ENCODE measurements around the gene IQCH.
"Not testable (repeated sequence)": the region's sequence is repeated elsewhere in the genome, so short reads cannot be mapped to it uniquely, and the experiment has no call there.

The IQCH gene

DNA sequence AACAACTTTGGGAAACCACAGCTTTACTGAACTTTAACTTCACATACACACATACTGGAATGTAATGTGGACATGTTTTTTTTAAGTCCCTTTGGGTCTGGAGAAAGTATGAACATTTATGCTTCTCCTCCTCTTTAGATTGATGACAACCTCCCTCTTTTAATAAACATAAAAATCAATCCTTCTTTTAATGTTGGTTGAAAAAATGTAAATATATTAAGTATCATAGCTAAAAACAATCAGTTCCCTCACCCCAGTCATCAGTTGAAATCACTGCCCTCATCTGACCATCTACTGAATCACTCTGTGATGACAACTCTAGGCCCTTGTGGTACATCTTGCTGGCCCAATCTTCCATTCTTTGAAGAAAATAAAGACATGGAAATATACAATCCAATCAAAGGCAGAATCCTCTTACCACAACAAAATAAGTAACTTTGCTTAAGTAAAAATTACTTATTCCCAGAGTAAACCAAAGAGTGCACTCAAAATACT is 6.5 kb upstream of the IQCH start:
- no peak for DNase-seq

DNA sequence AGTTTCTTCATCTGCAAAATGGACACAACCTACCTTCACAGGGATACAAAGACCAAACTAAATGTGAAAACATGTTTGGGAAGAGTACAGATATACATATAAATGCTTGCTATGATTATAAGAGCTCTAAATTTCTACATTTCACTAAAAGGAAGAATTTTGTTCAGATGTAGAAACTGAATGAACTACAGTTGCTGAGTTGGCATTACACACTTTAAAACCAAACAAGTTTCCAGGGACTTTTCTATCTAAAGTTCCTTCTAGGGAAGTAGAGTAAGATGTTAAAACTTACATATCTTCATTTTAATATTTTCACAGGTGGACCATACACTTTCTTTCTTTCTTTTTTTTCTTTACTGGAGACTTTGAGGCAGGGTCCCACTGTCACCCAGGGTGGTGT is 4.8 kb upstream of the IQCH start:
- no peak for DNase-seq

DNA sequence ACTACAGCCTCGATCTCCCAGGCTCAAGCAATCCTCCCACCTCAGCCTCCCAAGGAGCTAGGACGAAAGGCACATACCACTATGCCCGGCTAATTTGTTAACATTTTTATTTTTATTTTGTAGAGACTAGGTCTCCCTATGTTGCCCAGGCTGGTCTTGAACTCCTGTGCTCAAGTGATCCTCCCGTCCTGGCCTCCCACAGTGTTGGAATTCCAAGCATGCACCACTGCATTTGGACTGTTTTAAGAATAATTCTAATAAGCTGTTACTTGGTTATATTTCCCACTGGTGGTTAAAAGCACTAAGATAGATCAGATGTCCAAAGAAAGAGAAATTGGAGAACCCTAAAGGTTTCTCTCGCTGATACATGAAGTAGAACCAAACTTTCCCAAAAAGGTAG is 3.3 kb upstream of the IQCH start:
- DNase-seq: no peak

DNA sequence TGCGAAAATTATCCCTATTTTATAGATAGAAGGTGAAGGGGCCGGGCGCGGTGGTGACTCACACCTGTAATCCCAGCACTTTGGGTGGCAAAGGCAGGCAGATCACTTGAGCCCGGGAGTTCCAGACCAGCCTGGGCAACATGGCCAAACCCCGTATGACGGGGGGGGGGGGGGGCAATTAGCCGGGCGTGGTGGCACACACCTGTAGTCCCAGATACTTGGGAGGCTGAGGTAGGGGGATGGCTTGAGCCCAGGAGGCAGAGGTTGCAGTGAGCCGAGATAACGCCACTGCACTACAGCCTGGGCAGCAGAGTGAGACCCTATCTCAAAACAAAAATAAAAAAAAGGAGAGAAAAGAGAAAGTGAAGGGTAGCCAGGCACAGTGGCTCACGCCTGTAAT is 1.5 kb upstream of the IQCH start:
- DNase-seq: no peak

DNA sequence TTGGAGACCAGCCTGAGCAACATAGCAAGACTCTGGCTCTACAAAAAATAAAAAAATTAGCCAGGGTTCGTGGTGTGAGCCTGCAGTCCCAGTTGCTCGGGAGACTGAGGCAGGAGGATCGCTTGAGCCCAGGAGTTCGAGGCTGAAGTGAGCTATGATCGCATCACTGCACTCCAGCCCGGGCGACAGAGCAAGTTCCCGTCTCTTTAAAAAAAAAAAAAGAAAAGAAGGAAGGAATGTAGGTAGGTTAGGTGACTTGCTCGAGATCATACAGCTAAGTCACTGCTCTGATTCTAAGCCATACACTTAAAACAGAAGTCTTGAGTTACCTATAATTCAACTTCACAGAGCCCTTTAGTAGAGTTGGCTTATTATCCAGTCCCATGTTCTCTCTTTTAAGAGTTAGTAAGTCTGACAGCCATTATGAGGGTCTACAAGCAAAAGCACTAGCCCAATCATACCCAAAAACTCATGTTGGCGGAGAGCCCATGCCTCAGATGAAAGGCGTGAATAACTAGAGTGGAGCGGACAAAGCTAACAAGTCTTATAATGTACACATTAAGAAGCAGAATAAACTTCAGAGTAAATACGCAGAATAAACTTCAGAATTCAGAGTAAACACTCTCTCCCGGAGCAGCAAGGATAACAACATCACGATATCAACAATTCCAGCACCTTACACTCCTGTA is 893 bp upstream of the IQCH start:
- no peak for DNase-seq

DNA sequence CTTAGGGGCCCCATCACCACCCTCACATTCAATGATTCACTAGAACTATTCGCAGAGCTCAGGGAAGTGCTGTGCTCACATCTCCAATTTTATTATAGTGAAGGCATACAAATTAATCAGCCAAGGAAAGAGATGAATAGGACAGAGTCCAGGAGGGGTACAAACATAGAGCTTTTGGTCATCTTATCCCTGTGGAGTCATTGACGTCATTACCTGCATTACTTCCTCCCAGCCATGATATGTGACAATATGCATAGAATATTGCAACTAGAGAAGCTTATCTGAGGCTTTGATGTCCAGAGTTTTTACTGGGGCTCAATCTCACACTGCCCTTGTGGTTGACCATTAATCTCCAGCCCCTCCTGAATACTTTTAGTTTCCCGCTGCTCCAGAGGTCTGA is 1.5 kb downstream of the IQCH start:
- no peak for DNase-seq

DNA sequence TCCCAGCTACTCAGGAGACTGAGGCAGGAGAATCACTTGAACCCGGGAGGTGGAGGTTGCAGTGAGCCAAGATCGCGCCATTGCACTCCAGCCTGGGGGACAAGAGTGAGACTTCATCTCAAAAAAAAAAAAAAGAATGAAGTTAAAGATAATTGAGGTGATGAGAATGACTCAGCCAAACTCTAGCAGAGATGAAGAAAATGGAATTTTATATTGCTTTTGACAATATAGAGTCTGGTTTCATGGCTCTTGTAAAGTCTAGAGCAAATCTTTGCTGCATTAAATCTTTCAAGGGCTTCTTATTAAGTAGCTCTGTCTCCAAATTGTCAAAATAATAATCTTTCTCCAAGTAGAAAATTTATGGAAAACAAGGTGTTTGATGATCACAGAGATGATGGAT is 3.8 kb downstream of the IQCH start:
- DNase-seq: not testable (repeated sequence)

DNA sequence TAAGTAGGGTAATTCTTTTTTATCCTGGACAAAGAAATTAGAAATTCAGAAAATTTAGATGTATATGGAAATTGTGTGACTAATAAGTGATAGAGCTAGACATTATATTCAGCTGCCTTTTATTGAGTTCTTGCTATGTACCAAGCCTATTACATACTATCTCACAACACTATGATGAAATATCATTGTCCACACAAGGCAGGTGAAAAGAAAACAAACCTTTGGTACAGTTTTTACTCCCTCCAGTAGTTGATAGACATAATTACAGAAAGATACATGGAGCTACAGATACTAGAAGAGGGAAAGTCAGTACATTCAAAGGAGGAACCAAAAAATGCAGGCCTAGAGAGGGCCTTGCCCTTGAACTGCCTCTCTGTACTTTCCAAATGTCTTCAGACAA is 4.8 kb downstream of the IQCH start:
- no peak for DNase-seq

DNA sequence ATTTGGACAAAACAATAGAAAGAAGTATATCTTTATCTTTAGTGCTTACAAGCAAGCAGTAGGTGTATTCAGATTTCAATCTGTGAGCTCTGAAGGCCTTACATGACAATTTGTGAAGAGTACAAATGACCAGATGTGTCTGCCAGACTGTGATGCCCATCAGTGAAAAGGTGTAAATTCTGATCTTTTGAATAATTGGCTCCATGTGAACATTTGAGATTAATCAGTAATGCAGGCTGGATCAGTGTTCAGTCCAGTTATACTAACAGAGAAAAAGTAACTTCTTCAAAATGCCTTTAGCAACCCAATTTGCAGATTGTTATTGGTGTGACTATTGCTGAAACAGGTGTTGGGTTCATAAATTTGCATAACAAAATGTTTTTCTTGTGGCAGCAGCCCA is 5.2 kb downstream of the IQCH start:
- DNase-seq: no peak

DNA sequence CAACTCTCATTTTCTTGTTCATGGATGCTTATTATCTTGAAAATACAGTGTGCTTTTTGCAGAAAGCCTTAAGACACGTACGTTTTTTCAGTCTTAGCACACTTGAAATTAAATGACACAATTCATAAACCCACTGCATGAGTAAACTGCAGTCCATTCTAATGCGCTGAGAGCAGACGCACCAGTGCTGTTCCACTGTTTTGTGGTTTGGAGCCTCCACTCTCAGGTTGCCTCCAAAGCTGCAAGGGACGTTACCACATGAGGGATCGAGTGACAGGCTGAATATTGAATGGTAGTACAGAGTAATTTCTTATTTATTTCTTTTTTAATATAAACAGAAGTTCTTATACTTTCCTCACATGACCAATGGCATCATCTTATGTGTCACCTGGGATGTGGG is 12.3 kb downstream of the IQCH start:
- DNase-seq: no peak

DNA sequence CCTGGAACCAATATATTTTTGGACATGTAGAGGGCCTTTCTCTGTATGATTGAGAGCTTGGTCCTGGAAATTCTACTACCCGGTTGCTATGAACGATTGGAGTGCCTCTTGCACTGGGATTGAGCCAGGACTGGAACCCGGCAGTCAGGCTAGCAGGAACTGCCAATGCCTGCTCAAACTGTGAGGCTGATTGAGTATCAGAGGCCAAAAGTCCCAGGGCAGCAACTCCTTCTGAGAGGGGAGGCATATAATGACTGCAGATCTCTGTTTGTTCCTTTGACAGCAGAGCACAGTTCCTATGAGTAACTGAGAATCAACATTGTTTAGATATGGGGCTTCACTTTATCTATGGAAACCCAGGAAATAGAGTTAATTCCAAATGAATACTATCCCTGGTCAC is 12.9 kb downstream of the IQCH start:
- no peak for DNase-seq

DNA sequence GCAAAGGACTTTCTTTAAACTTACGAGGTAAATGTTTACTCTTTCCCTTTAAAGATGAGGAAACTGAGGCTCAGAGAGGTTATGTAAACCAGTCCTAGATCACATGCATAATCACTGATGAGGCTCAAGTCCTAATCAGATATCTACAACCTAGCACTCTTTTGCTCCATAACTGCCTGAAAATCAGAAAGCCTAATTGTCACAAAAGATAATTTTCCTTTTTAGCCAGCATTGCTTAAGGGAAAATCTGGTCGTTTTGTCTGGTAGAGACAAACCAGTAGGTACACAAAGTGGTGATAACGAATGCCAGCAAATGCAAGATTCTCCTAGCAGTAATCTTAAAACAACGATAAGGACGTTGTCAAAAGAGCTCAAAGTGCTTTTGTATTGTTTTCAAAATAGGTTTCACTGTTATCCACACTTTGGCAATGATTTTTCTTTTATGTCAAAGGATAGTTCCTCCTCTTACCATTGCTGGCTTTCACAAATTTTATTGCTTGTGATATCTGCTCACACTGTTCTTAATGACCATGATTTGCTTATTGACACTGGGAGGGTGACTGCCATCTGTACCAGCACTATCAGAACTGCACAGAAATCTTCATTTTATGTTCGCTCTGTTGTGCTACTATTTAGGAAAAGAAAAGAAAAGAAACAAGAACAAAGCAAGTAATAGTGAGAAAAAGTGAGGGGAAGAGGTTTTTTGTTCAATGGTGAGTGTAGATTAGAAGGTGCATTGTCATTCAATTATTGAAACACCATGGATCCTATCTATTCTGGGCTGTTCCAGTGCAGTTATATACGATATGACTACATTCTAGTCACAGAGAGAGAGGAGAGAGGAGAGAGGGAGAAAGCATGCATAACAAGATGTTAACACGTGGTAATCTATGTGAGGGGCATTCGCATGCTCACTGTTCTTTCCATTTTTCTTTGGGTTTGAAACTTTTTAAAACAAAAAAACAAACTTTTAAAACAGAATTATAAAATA is 13.7 kb downstream of the IQCH start:
- DNase-seq: no peak

DNA sequence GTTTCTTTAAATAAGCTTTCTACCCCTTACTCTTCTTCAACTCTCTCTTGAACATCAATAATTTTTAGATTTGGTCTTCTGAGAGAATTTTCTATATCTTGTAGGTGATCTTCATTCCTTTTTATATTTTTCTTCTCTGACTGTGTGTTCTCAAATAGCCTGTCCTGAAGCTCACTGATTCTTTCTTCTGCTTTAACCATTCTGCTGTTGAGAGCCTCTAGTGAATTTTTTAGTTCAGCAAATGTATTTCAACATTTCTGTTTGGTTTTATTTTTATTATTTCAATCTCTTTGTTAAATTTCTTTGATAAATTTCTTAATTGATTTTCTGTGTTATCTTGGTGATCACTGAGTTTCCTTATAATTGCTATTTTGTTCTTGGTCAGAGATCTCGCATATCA is 19.6 kb downstream of the IQCH start:
- DNase-seq: no peak

DNA sequence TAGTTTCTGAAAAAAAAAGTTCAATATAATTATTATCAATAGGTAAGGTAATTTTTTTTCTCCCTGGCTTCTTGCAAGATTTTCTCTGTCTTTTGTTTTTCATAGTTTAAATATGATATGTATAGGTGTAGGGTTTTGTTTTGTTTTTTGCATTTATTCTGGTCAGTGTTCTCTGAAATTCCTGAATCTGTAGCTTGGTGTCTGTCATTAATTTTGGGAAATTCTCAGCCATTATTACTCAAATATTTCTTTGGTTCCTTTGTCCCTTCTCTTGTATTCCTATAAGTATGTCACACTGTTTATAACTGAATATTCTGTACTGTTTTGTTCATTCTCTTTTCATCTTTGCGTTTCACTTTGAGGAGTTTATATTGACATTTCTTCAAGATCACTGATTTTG is 22.1 kb downstream of the IQCH start:
- DNase-seq: no peak

DNA sequence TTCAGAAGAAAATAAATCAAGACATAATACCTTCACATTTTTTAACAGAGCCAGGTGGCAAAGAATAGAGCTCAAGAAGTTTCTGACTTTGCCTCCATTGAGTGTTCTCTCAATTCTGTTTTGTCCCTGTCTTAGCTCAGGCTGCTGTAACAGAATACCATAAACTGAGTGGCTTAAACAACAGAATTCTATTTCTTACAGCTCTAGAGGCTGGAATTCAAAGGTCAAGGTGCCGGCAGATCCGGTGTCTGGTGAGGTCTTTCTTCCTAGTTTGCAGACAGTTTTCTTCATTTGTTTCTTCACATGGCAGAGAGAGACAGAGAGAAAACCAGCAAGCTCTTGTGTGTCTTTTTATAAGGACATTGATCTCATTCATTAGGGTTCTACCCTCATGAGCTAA is 25.6 kb downstream of the IQCH start:
- no peak for DNase-seq

DNA sequence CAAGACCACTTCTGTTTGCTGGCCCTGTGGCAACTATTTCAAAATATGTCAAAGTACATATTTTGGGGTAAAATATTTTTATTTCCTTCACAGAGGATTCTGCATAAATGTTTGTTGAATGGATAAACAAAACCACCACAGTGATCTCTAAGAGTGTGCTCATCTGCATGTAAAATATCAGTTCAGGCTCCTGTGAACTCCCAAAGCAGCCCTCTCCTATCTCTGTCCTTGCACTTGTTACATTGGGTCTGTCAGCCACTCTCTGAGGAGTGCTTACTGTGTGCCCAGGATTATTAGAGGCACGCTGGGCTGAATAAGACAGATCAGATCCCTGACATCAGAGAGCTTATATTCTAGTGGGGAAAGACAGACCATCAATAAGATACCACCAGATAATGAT is 27.1 kb downstream of the IQCH start:
- no peak for DNase-seq

DNA sequence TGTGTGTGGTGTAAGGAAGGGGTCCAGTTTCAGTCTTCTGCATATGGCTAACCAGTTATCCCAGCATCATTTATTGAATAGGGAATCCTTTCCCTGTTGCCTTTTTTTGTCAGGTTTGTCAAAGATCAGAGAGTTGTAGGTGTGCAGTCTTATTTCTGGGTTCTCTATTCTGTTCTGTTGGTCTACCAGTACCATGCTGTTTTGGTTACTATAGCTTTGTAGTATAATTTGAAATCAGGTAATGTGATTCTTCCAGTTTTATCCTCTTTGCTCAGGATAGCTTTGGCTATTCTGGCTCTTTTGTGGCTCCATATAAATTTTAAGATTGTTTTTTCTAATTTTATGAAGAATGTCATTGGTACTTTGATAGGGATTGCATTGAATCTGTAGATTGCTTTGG is 31.0 kb downstream of the IQCH start:
- not testable (repeated sequence) for DNase-seq

DNA sequence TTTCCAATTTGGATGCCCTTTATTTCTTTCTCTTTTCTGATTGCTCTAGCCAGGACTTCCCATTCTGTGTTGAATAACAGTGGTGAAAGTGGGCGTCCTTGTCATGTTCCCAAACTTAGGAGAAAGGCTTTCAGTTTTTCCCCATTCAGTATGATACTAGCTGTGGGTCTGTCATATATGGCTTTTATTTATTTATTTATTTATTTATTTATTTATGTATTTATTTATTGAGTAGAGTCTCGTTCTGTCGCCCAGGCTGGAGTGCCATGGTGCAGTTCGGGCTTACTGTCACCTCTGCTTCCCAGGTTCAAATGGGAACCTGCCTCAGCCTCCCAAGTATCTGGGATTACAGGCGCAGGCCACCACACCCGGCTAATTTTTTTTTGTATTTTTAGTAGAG is 31.8 kb downstream of the IQCH start:
- DNase-seq: not testable (repeated sequence)

DNA sequence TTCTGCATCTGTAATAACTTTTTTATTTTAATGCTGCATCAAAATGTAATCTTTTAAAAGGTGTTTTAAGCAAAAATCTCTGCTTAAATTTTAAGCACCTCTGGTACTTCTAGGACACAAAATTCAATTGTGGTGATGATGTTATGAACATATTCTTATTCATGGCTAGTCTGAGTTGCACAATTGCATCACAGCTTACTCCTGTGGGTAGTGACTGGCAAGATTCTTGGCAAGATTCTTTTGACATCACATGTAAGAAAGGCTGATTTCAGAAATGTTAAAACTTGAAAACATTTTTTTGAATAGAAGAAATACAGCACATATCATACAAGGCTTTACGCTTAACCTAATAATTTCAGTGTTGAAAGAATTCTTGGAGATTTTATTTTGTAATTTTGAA is 35.7 kb downstream of the IQCH start:
- no peak for DNase-seq

DNA sequence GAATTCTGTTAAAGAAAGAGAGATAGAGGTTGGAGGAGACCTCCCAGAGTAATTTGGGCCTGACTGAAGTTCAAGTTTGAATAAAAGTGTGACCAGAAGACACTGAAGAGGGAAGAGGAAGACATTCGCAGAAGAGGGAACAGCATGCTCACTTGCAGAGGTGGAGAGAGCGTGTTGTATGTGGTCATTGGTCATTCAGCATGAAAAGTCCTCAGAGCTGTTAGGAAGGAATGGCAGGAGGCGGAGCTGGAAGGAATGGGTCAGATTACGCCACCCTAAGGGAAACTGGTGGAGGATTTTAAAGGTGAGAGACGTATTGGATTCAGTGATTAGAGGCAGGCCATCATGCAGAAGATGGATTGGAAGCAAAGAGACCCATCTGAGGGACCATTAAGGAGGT is 41.6 kb downstream of the IQCH start:
- DNase-seq: no peak

DNA sequence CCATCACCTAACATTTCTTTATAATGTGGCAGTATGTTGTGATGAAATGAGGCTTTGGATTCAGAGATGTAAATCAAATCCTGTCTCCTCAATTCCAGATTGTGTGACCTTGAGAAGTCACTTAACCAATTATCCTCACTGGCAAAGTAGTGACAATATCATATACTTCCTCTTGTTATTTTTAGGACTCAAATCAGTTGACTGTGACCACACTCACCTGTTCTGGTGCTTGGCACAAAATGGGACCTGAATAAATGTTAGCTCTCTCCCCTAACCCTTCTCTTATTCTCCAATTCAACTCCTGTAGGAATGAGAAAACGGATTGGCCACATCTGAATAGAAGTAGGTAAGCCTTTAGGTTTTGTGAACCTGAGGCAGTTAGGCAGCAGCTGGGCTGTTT is 42.1 kb downstream of the IQCH start:
- DNase-seq: no peak

DNA sequence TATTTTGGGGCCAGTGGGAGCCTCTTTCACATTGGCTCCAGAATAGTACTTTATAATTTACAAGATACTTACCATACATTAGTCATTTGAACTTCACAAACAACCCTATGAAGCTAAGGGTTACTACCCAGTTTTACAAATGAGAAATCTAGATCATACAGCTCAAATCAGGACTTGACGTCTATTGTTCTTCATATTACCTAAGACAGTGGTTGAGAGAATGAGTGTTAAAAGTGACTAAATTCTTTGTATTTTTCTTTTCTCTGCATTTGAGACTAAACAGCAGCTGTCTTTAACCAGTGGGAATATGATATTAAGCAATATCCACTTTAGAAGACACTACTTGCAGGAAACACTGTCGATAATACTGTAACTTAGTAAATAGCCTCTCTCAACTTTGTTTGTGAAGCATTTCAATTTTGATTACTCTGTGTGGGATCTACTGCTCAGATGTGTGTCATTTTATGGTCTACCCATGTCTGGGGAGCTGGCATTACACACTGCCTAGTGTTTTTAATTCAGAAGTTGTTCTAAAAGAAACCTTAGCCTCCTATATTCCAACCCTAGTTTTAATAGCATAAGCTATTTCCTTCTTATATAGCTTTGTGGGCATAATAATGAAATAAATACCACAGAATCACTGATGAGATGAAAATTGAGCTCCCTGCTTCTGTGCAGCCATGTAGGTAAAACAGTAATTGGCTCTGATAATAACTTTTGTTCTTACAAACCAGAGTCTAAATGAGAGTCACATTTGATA is 45.9 kb downstream of the IQCH start:
- no peak for DNase-seq
